SK-N-SH (cell line): ENCODE results near the gene AGT.

ENCODE experiments used
- CTCF ChIP-seq: fragments of 200-600 bp; sonication (generic); IDR thresholded peaks from 2 replicates; pipeline ENCODE4 v1.6.1; 2017; ENCODE audit warnings: antibody characterized with exemption, mild to moderate bottlenecking, moderate library complexity
- ELF1 ChIP-seq: IDR thresholded peaks from 2 replicates; pipeline ENCODE4 v1.4.0; 2012
- EZH2phosphoT487 ChIP-seq: fragments of 200-600 bp; sonication (generic); IDR thresholded peaks from 2 replicates; pipeline ENCODE4 v1.6.1; 2017; ENCODE audit warnings: low read depth, mixed run types, mild to moderate bottlenecking, antibody characterized with exemption, moderate library complexity, borderline replicate concordance
- JUND ChIP-seq: IDR thresholded peaks from 2 replicates; pipeline ENCODE4 v1.4.0; 2012
- NRF1 ChIP-seq: IDR thresholded peaks from 2 replicates; pipeline ENCODE4 v1.6.1; 2012; ENCODE audit warnings: low read depth, mild to moderate bottlenecking, low read length
- POLR2AphosphoS5 ChIP-seq: IDR thresholded peaks from 2 replicates; pipeline ENCODE4 v1.6.1; 2012; ENCODE audit warnings: low read depth, low read length
- RAD21 ChIP-seq: IDR thresholded peaks from 2 replicates; pipeline ENCODE4 v1.6.1; 2012; ENCODE audit warnings: mild to moderate bottlenecking, low read length
- RCOR1 ChIP-seq: fragments of 150-350 bp; IDR thresholded peaks from 2 replicates; pipeline ENCODE4 v1.6.1; 2017; ENCODE audit warnings: antibody characterized with exemption, low read length
- RFX5 ChIP-seq: IDR thresholded peaks from 2 replicates; pipeline ENCODE4 v1.6.1; 2012; ENCODE audit warnings: mild to moderate bottlenecking, improper control_type of control experiment, low read length
- RXRA ChIP-seq: IDR thresholded peaks from 2 replicates; pipeline ENCODE4 v1.4.0; 2012; ENCODE audit warnings: low read depth, mild to moderate bottlenecking, borderline replicate concordance
- SMC3 ChIP-seq: IDR thresholded peaks from 2 replicates; pipeline ENCODE4 v1.6.1; 2012; ENCODE audit warnings: low read depth, low read length, improper control_type of control experiment
- TAF1 ChIP-seq: IDR thresholded peaks from 2 replicates; pipeline ENCODE4 v1.6.1; 2012; ENCODE audit warnings: low read depth, mild to moderate bottlenecking, low read length, moderate library complexity, borderline replicate concordance
- TF ChIP-seq, protein P1 (sequence below): IDR thresholded peaks from 2 replicates; pipeline ENCODE4 v1.6.1; 2012; ENCODE audit warnings: mild to moderate bottlenecking, low read depth, low read length, moderate library complexity
- TF ChIP-seq, protein P2 (sequence below): fragments of 150-350 bp; IDR thresholded peaks from 2 replicates; pipeline ENCODE4 v1.6.1; 2017; ENCODE audit warnings: antibody characterized with exemption, low read length, low read depth, borderline replicate concordance

DNA sequence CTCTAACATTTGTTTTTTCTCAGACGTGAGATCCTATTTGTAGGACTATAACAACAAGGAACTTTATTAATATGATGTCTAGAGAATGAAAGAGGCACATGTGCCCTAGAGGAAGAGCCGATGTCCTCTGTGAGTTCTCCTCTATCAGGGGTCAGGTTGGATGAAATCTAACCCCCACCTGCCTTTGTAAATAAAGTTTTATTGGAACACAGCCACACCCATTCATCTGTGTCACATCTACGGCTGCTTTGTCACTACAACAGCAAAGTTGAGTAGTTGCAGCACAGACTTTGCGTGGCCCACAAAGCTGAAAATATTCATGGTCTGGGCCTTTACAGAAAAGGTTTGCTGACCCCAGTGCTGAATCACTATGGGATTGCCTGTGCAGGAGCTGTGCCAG is 32.7 kb upstream of the AGT start:
- no peak for TF ChIP-seq POLR2AphosphoS5
- no peak for TF ChIP-seq RFX5
- TF ChIP-seq CTCF = no peak
- no peak for TF ChIP-seq NRF1
- TF ChIP-seq, protein P1, sequence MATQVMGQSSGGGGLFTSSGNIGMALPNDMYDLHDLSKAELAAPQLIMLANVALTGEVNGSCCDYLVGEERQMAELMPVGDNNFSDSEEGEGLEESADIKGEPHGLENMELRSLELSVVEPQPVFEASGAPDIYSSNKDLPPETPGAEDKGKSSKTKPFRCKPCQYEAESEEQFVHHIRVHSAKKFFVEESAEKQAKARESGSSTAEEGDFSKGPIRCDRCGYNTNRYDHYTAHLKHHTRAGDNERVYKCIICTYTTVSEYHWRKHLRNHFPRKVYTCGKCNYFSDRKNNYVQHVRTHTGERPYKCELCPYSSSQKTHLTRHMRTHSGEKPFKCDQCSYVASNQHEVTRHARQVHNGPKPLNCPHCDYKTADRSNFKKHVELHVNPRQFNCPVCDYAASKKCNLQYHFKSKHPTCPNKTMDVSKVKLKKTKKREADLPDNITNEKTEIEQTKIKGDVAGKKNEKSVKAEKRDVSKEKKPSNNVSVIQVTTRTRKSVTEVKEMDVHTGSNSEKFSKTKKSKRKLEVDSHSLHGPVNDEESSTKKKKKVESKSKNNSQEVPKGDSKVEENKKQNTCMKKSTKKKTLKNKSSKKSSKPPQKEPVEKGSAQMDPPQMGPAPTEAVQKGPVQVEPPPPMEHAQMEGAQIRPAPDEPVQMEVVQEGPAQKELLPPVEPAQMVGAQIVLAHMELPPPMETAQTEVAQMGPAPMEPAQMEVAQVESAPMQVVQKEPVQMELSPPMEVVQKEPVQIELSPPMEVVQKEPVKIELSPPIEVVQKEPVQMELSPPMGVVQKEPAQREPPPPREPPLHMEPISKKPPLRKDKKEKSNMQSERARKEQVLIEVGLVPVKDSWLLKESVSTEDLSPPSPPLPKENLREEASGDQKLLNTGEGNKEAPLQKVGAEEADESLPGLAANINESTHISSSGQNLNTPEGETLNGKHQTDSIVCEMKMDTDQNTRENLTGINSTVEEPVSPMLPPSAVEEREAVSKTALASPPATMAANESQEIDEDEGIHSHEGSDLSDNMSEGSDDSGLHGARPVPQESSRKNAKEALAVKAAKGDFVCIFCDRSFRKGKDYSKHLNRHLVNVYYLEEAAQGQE = no peak
- no peak for TF ChIP-seq RAD21
- TF ChIP-seq TAF1 = no peak
- TF ChIP-seq ELF1 = no peak
- no peak for TF ChIP-seq RXRA
- no peak for TF ChIP-seq RCOR1
- TF ChIP-seq JUND = no peak
- no peak for TF ChIP-seq EZH2phosphoT487
- no peak for TF ChIP-seq SMC3
- TF ChIP-seq, protein P2, sequence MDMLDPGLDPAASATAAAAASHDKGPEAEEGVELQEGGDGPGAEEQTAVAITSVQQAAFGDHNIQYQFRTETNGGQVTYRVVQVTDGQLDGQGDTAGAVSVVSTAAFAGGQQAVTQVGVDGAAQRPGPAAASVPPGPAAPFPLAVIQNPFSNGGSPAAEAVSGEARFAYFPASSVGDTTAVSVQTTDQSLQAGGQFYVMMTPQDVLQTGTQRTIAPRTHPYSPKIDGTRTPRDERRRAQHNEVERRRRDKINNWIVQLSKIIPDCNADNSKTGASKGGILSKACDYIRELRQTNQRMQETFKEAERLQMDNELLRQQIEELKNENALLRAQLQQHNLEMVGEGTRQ = no peak
